OCI-LY7 (cell line): ENCODE data around the gene GRID1.

Experiments used
- CTCF ChIP-seq: fragments of 200-600 bp; sonication (generic); conservative IDR thresholded peaks from 2 replicates; pipeline ENCODE4 v1.5.1; 2014; ENCODE audit warnings: mild to moderate bottlenecking, antibody characterized with exemption, low read length, moderate library complexity, mixed read lengths
- EZH2phosphoT487 ChIP-seq: fragments of 200-600 bp; sonication (generic); IDR thresholded peaks from 2 replicates; pipeline ENCODE4 v1.6.1; 2018; ENCODE audit warnings: low read depth, borderline replicate concordance, mild to moderate bottlenecking, mixed run types, antibody characterized with exemption, low read length, moderate library complexity, mixed read lengths

- TF ChIP-seq CTCF (no peak), EZH2phosphoT487 (no peak)
These were observed 214.2 kb downstream of the GRID1 start for GRCh38 chr10:86152354-86152753.
